Mesothelial cell of epicardium (in vitro differentiated cells): ENCODE data around the gene CHST1. TPM values are rescaled to one million over a fixed set of nuclear protein-coding genes. Genes with fewer than 3 reads are reported as not detected.

Experiments
- DNase-seq, 2 experiments: peaks; one replicate each; pipeline ENCODE4 v3.0.0; 2021; ENCODE audit warnings: low spot score in 2 of 2; ENCODE audit not compliant: unreplicated experiment in 2 of 2
- H3K27ac Mint-ChIP-seq: 2 replicates; pipeline ENCODE4 v1.8.0; 2021; ENCODE audit warnings: mixed read lengths
- H3K27me3 Mint-ChIP-seq: 2 replicates; pipeline ENCODE4 v1.8.0; 2021; ENCODE audit warnings: low read depth, mixed read lengths
- H3K36me3 Mint-ChIP-seq: 2 replicates; pipeline ENCODE4 v1.8.0; 2021; ENCODE audit warnings: mixed read lengths
- H3K4me1 Mint-ChIP-seq: 2 replicates; pipeline ENCODE4 v1.8.0; 2021; ENCODE audit warnings: mixed read lengths
- H3K4me3 Mint-ChIP-seq: 2 replicates; pipeline ENCODE4 v1.8.0; 2021; ENCODE audit warnings: mild to moderate bottlenecking, moderate library complexity, mixed read lengths
- H3K9me3 Mint-ChIP-seq: 2 replicates; pipeline ENCODE4 v1.8.0; 2021; ENCODE audit warnings: mixed read lengths
- total RNA-seq: library from RNA; stranded (reverse); gene quantifications from 3 replicates; pipeline ENCODE4 v1.2.1, GENCODE V29; 2021
- TF ChIP-seq, protein P1 (sequence below): fragments of 200-600 bp; sonication (generic); IDR thresholded peaks from one replicate; pipeline ENCODE4 v1.5.0; 2021; ENCODE audit warnings: antibody characterized with exemption; ENCODE audit not compliant: unreplicated experiment

The CHST1 gene
- total RNA-seq, 1 donor from 2014 or later: 1.6 TPM

DNA sequence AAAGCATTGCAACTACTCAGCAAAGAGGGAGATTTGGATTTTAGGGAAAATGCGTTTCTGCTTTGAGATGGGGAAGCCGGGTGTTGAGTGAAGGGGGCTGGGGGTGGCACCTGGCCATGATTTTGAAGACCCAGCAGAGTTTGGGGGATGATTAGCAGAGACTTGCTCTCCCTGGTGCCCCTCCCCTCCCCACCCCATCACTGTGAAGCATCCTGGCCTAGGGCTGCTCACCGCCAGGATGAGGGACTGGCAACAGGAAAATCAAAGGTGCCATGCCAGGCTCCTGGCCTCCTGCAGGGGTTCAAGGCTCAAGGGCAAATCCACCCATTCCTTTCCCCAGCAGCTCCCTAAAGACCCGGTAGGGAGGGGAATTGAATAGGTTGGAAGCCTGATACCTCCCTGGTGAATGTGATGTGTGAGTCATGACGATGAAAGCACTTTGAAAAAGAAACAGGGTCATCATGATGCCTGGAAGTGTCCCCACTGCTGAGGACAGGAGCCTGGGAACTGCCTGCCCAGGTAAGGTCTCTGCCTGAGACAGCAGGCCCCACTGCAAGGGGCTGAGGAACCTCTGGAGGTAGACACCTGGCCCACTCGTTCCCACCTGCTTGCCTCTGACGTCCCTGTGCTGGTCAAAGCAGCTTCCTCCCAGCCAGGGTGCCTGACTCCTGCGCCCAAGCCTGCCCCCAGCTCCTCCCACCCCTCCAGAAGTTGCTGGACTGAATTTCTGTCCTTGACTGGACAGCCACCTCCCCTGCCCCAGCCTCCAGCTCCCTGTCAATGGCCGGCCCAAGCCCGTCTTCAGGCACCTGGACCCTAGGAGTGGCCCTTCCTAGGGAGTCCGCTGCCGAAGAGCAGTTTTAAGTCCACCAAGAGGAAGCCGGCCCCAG, 1.7 kb downstream of the CHST1 start:
- DNase-seq: no peak
- TF ChIP-seq, protein P1, sequence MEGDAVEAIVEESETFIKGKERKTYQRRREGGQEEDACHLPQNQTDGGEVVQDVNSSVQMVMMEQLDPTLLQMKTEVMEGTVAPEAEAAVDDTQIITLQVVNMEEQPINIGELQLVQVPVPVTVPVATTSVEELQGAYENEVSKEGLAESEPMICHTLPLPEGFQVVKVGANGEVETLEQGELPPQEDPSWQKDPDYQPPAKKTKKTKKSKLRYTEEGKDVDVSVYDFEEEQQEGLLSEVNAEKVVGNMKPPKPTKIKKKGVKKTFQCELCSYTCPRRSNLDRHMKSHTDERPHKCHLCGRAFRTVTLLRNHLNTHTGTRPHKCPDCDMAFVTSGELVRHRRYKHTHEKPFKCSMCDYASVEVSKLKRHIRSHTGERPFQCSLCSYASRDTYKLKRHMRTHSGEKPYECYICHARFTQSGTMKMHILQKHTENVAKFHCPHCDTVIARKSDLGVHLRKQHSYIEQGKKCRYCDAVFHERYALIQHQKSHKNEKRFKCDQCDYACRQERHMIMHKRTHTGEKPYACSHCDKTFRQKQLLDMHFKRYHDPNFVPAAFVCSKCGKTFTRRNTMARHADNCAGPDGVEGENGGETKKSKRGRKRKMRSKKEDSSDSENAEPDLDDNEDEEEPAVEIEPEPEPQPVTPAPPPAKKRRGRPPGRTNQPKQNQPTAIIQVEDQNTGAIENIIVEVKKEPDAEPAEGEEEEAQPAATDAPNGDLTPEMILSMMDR: no peak
- Mint-ChIP-seq H3K27me3 (peaks cover 67% of the 10 kb centered on the region), H3K4me1 (peaks cover 35% of the 10 kb centered on the region), H3K4me3 (peak overlapping the region; percentile 46), H3K9me3 (no peaks in the 10 kb centered on the region), H3K27ac (peak overlapping the region; percentile 33), H3K36me3 (no peaks in the 10 kb centered on the region)

DNA sequence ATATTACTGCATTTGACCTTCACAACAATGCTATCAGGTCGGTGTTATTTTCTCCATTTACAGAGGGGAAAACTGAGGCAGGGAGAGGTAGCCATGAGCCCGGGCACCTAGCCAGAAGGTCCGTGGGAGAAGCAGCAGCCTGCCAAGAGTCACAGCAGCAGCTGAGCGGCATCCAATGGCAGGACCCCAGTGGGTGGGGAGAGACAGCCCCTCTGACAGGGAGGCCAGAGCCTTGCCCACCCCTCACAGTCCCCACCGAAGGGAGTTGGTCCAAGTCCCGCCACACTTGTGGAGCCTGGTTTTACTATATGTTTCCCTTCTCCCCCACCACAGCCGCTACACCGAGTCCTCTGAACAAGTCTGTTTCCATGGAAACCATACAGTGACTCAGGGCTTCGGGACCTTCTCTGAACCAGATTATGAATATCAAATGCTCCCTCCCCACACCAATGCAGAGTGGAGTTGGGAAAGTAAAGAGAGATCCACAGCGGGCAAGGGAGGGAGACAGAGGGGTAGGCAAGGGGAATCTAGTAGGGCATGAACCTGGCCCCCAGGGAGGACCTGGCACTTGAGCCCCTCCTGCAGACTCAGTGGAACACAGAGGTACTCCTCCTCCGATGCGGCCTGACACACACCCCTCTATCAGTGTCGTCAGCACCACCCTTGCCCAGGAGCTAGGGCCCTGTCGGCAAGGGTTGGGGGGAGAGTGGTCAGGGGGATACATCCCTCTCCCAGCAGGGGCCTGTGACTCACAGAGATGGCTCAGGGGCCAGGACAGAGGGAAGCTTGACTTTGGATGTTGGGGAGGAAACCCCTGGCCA, 2.5 kb downstream of the CHST1 start:
- Mint-ChIP-seq H3K27ac (peak overlapping the region; percentile 53), H3K4me1 (peaks cover 35% of the 10 kb centered on the region), H3K9me3 (no peaks in the 10 kb centered on the region), H3K36me3 (no peaks in the 10 kb centered on the region), H3K27me3 (peaks cover 65% of the 10 kb centered on the region), H3K4me3 (peak overlapping the region; percentile 46)
- TF ChIP-seq, protein P1: no peak
- DNase-seq: no peak

DNA sequence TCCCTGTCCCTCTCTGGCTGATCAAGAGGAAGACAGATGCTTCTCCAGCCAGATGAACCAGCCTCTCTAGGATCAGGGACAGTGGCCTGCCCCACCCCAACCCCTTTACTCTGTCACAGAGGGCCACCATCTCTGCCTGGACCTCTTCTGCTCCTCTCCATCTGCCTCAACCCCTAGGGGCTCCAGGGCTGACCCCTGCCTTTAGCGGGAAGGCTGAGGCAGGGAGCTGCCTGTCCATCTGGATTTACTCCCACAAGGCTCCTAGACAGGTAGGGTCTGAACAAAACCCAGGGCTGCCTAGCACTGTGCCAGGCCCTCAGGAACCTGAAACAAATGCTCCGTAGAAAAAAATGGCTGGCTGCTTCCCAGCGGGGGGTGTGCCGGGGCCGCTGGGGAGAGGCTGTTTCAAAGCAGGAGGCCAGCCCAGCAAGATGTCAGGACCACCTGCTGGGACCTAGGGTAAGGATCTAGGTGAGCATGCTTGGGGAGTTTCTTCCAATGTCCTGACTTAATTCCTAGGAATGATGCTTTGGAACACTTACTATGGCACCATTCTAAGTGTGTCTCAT, 3.2 kb downstream of the CHST1 start:
- H3K27ac Mint-ChIP-seq: no peak overlapping the region
- H3K27me3 Mint-ChIP-seq: peaks cover 58% of the 10 kb centered on the region
- H3K4me1 Mint-ChIP-seq: peaks cover 28% of the 10 kb centered on the region
- H3K36me3 Mint-ChIP-seq: no peaks in the 10 kb centered on the region
- no peaks in the 10 kb centered on the region for H3K9me3 Mint-ChIP-seq
- DNase-seq: no peak
- TF ChIP-seq, protein P1: no peak
- no peak overlapping the region for H3K4me3 Mint-ChIP-seq

DNA sequence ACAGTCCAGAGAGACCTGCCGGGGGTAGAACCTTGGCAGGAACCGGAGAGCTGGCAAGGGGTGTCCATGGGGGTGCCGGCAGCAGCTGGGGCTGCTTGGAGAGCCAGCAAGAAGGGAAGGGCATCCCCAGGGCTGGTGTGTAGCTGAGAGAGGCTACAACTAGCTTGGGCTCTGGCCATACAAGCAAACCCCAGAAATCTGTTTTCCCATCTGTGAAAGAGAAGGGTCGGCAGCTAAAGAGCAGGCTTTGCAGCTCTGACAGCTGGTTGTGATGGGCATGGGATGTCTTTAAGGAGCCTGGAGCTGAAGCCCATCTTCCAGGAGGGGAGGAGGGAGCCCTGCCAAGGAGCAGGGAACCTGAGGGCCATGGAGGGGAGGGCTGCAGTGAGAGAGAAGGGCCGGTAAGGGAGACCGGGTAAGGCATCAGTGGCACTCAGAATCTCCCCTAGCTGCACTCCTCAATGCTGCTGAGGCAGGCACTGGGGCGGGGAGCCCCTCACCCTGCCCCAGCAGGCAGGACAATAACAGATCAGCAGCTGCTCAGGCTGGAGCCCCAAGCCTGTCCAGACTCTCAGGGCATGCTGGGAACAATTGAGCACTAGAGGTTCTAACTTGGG, 3.9 kb downstream of the CHST1 start:
- TF ChIP-seq, protein P1: no peak
- Mint-ChIP-seq H3K4me1 (peaks cover 24% of the 10 kb centered on the region), H3K27me3 (peaks cover 57% of the 10 kb centered on the region), H3K9me3 (no peaks in the 10 kb centered on the region), H3K4me3 (no peak overlapping the region), H3K36me3 (no peaks in the 10 kb centered on the region), H3K27ac (no peak overlapping the region)
- DNase-seq: no peak

DNA sequence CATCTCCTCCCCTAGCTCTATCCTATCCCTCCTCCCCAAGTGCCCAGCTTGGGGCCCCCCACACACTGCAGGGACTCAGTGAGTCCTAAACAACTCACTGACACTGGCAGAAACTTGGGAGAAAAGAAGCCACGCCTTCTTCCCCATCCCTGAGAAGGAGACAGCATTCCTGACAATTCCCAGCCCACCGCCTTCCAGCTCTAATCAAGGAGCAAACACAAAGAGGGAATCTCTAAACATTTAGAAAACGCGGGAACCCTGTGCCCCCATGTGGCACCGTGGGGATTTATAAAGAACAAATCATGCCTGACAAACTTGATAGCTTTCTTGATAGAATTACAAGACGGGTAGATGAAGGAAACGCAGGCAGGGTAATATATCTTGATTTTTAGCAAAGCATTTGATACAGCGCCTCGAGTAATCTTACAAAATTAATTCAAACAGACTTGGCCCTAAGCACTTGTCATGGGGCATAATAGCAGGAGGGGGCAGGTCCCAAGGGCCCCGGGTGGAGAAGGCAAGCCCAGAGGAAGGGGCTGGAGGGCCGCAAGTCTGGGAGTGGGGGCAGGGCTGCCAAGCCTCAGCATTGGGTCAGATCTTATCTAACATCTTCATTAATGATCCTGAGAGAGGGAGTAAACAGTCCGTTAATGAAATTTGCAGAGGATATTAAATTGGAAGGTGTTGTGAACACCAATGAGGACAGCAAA, 4.5 kb downstream of the CHST1 start:
- no peaks in the 10 kb centered on the region for H3K9me3 Mint-ChIP-seq
- DNase-seq: no peak
- TF ChIP-seq, protein P1: no peak
- peaks cover 54% of the 10 kb centered on the region for H3K27me3 Mint-ChIP-seq
- H3K4me3 Mint-ChIP-seq: no peak overlapping the region
- no peaks in the 10 kb centered on the region for H3K36me3 Mint-ChIP-seq
- peaks cover 24% of the 10 kb centered on the region for H3K4me1 Mint-ChIP-seq
- H3K27ac Mint-ChIP-seq: no peak overlapping the region
